GM19238 (cell line): ENCODE data around the gene PLCB3.

Source experiments
- DNase-seq: peaks from one replicate; pipeline ENCODE4 v3.0.0; 2011; ENCODE audit warnings: low spot score; ENCODE audit not compliant: insufficient read length

Gene PLCB3

GRCh38 chr11:64220798-64221197, 30.5 kb upstream of the PLCB3 start:
- no peak for DNase-seq

GRCh38 chr11:64222651-64223000, 28.7 kb upstream of the PLCB3 start:
- DNase-seq = no peak

- DNase-seq = no peak
Observed at GRCh38 chr11:64223001-64223651, 28.2 kb upstream of the PLCB3 start.

- DNase-seq = no peak
Observed at GRCh38 chr11:64224151-64224890, 27.0 kb upstream of the PLCB3 start.

GRCh38 chr11:64224891-64225607, 26.3 kb upstream of the PLCB3 start:
- no peak for DNase-seq

- peak; percentile 94 for DNase-seq
Observed at GRCh38 chr11:64225608-64226506, 25.5 kb upstream of the PLCB3 start, which contains the start of the genes NUDT22 and TRPT1. Gene NUDT22 (plus strand): TSS chr11:64226274. CDS start chr11:64226653, 379 bp downstream. Gene TRPT1 (minus strand): TSS chr11:64226186. CDS start chr11:64225860, 326 bp downstream.

- DNase-seq = peak; percentile 71
Observed at GRCh38 chr11:64226507-64227051, 24.8 kb upstream of the PLCB3 start.

- DNase-seq = no peak
Observed at GRCh38 chr11:64227405-64227956, 23.8 kb upstream of the PLCB3 start.

GRCh38 chr11:64229090-64229743, 22.1 kb upstream of the PLCB3 start:
- no peak for DNase-seq

- no peak for DNase-seq
Observed at GRCh38 chr11:64229744-64230170, 21.6 kb upstream of the PLCB3 start.

- DNase-seq = peak; percentile 91
Observed at GRCh38 chr11:64230171-64230984, 21.0 kb upstream of the PLCB3 start, which contains the start of gene DNAJC4. Gene DNAJC4 (plus strand): TSS chr11:64230548. CDS start chr11:64230855, 307 bp downstream.

GRCh38 chr11:64230985-64231365, 20.4 kb upstream of the PLCB3 start:
- no peak for DNase-seq

GRCh38 chr11:64231546-64231945, 19.8 kb upstream of the PLCB3 start:
- DNase-seq = no peak

GRCh38 chr11:64232182-64232966, 19.0 kb upstream of the PLCB3 start:
- DNase-seq = no peak

GRCh38 chr11:64232967-64233315, 18.4 kb upstream of the PLCB3 start:
- DNase-seq = no peak

GRCh38 chr11:64233913-64234586, 17.3 kb upstream of the PLCB3 start, which contains the start of gene VEGFB:
Gene VEGFB (plus strand): TSS chr11:64234584. CDS start chr11:64234834, 250 bp downstream.
- peak; percentile 75 for DNase-seq

- DNase-seq = no peak
Observed at GRCh38 chr11:64234647-64235379, 16.5 kb upstream of the PLCB3 start.
